ENCODE data around the gene ZBED6.

- TF ChIP-seq CTCF (IDR thresholded peaks at IDR 0.05): no peak
- TF ChIP-seq POLR2A (IDR thresholded peaks at IDR 0.05): no peak
Observed at GRCh38 chr1:203796236-203796605, 798 bp downstream of the ZBED6 start.
